ENCODE results near the gene PPIG.

PPIG gene

GRCh38 chr2:169637620-169638019, 53.5 kb downstream of the PPIG start:
- H3K4me1 ChIP-seq (ENCODE audit: control insufficient read depth, low read length) = no peaks in the 10 kb centered on the region
- no peaks in the 10 kb centered on the region for H3K27me3 ChIP-seq (ENCODE audit: control insufficient read depth, low read length)
- no peak overlapping the region for H3K4me3 ChIP-seq (ENCODE audit: low read length)
- no peaks in the 10 kb centered on the region for H3K79me2 ChIP-seq (ENCODE audit: control insufficient read depth, low read length)
- H3K9me3 ChIP-seq (ENCODE audit: control insufficient read depth, insufficient read depth, low read length) = no peaks in the 10 kb centered on the region
- no peaks in the 10 kb centered on the region for H3K9me2 ChIP-seq (replicated peaks; ENCODE audit: control insufficient read depth, low read length)
- H3F3A ChIP-seq (ENCODE audit: control insufficient read depth, insufficient read depth) = no peaks in the 10 kb centered on the region
- no peak overlapping the region for H3K4me2 ChIP-seq (ENCODE audit: low read length)
- TF ChIP-seq, protein P1, sequence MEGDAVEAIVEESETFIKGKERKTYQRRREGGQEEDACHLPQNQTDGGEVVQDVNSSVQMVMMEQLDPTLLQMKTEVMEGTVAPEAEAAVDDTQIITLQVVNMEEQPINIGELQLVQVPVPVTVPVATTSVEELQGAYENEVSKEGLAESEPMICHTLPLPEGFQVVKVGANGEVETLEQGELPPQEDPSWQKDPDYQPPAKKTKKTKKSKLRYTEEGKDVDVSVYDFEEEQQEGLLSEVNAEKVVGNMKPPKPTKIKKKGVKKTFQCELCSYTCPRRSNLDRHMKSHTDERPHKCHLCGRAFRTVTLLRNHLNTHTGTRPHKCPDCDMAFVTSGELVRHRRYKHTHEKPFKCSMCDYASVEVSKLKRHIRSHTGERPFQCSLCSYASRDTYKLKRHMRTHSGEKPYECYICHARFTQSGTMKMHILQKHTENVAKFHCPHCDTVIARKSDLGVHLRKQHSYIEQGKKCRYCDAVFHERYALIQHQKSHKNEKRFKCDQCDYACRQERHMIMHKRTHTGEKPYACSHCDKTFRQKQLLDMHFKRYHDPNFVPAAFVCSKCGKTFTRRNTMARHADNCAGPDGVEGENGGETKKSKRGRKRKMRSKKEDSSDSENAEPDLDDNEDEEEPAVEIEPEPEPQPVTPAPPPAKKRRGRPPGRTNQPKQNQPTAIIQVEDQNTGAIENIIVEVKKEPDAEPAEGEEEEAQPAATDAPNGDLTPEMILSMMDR (IDR thresholded peaks at IDR 0.05; ENCODE audit: low read depth, low read length, poor library complexity, severe bottlenecking) = no peak
- no peak for TF ChIP-seq EZH2phosphoT487 (IDR thresholded peaks at IDR 0.05; ENCODE audit: borderline replicate concordance, low read length)
- H3K36me3 ChIP-seq (ENCODE audit: control insufficient read depth, low read length) = peaks cover 56% of the 10 kb centered on the region
- no peaks in the 10 kb centered on the region for H4K20me1 ChIP-seq (ENCODE audit: control insufficient read depth, insufficient read depth, low read depth, low read length)
- no peak overlapping the region for H3K27ac ChIP-seq (ENCODE audit: low read depth, low read length)

DNA sequence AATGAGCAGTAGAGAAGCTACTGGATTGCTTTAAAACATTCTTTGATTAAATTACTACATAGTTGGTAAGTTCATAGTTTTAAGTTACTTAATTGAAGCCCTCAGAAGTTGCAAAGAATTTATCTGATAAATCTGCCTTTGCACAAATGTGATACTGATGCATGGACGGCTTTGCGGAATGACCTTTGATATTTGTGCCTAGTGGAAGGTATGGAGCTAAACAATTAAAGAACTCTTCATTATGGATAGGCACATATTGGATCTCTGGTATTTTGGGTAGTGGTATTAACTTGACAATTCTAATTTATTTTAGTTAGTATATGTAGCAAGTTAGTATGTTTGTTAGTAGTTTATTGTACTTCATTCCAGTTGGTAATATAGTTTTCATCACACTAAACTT, 56.0 kb downstream of the PPIG start:
- no peaks in the 10 kb centered on the region for H3K27me3 ChIP-seq (ENCODE audit: control insufficient read depth, low read length)
- no peaks in the 10 kb centered on the region for H3K9me2 ChIP-seq (replicated peaks; ENCODE audit: control insufficient read depth, low read length)
- no peak overlapping the region for H3K4me2 ChIP-seq (ENCODE audit: low read length)
- H3K4me1 ChIP-seq (ENCODE audit: control insufficient read depth, low read length) = no peaks in the 10 kb centered on the region
- peaks cover 3% of the 10 kb centered on the region; the same call in 1 of the 2 replicates for H3F3A ChIP-seq (ENCODE audit: control insufficient read depth, insufficient read depth)
- no peak for TF ChIP-seq EZH2phosphoT487 (IDR thresholded peaks at IDR 0.05; ENCODE audit: borderline replicate concordance, low read length)
- TF ChIP-seq, protein P1 (IDR thresholded peaks at IDR 0.05; ENCODE audit: low read depth, low read length, poor library complexity, severe bottlenecking) = no peak
- no peak overlapping the region for H3K27ac ChIP-seq (ENCODE audit: low read depth, low read length)
- no peaks in the 10 kb centered on the region for H3K9me3 ChIP-seq (ENCODE audit: control insufficient read depth, insufficient read depth, low read length)
- H3K36me3 ChIP-seq (ENCODE audit: control insufficient read depth, low read length) = peaks cover 34% of the 10 kb centered on the region
- no peaks in the 10 kb centered on the region for H4K20me1 ChIP-seq (ENCODE audit: control insufficient read depth, insufficient read depth, low read depth, low read length)
- H3K79me2 ChIP-seq (ENCODE audit: control insufficient read depth, low read length) = no peaks in the 10 kb centered on the region
- no peak overlapping the region for H3K4me3 ChIP-seq (ENCODE audit: low read length)

- peaks cover 3% of the 10 kb centered on the region; the same call in 1 of the 2 replicates for H3F3A ChIP-seq (ENCODE audit: control insufficient read depth, insufficient read depth)
- H3K27ac ChIP-seq (ENCODE audit: low read depth, low read length) = no peak overlapping the region
- no peaks in the 10 kb centered on the region for H3K9me3 ChIP-seq (ENCODE audit: control insufficient read depth, insufficient read depth, low read length)
- no peak overlapping the region for H3K4me2 ChIP-seq (ENCODE audit: low read length)
- no peaks in the 10 kb centered on the region for H3K27me3 ChIP-seq (ENCODE audit: control insufficient read depth, low read length)
- H3K4me1 ChIP-seq (ENCODE audit: control insufficient read depth, low read length) = no peaks in the 10 kb centered on the region
- H3K36me3 ChIP-seq (ENCODE audit: control insufficient read depth, low read length) = peaks cover 22% of the 10 kb centered on the region
- H3K79me2 ChIP-seq (ENCODE audit: control insufficient read depth, low read length) = no peaks in the 10 kb centered on the region
- no peak overlapping the region for H3K4me3 ChIP-seq (ENCODE audit: low read length)
- no peak for TF ChIP-seq EZH2phosphoT487 (IDR thresholded peaks at IDR 0.05; ENCODE audit: borderline replicate concordance, low read length)
- TF ChIP-seq, protein P1 (IDR thresholded peaks at IDR 0.05; ENCODE audit: low read depth, low read length, poor library complexity, severe bottlenecking) = no peak
- no peaks in the 10 kb centered on the region for H3K9me2 ChIP-seq (replicated peaks; ENCODE audit: control insufficient read depth, low read length)
- no peaks in the 10 kb centered on the region for H4K20me1 ChIP-seq (ENCODE audit: control insufficient read depth, insufficient read depth, low read depth, low read length)
Observed at GRCh38 chr2:169641464-169641863, 57.3 kb downstream of the PPIG start.

Data from DOHH2 (cell line).